PC-9 (cell line): ENCODE data around the gene ZSCAN18.

Experiments
- CTCF ChIP-seq: fragments of 200-600 bp; sonication (generic); conservative IDR thresholded peaks from 2 replicates; pipeline ENCODE4 v1.6.1; 2017; ENCODE audit warnings: mixed run types, antibody characterized with exemption, mild to moderate bottlenecking, moderate library complexity
- EZH2 ChIP-seq: fragments of 200-600 bp; sonication (generic); IDR thresholded peaks from 2 replicates; pipeline ENCODE4 v1.8.0; 2017; ENCODE audit warnings: antibody characterized with exemption, low read depth

- TF ChIP-seq EZH2: no peak
- no peak for TF ChIP-seq CTCF
Observed at GRCh38 chr19:58079792-58080191, 18.2 kb downstream of the ZSCAN18 start.
